ENCODE results near the gene CDK13. TPM values are rescaled to one million over a fixed set of nuclear protein-coding genes. Genes with fewer than 3 reads are reported as not detected.

The CDK13 gene
- total and polyA plus RNA-seq, 9 of the 15 experiments (the other 6 are each of a cell fraction or from before 2014, with no cell fraction given): 9.8 to 46.1 (median 32.4) TPM

DNA sequence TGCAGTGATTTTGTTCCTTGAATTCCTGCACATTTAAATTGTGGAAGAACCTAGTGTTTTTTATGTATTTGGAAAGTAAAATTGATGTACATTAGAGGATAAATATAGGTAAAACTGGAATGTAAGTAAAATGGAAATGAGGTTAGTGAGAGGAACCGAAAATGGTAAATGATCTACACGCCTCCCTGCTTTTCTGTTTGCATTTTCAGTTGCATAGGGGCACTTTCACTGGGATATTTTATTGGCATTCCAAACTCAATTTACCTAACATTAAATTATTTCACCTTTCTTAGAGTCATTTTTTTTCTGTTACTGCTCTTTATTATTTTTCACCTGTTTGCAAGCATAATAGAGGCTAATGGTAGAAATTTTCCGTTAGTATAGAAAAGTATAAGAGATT lies 8.0 kb downstream of the CDK13 start (continued):
- TF ChIP-seq, protein P1, sequence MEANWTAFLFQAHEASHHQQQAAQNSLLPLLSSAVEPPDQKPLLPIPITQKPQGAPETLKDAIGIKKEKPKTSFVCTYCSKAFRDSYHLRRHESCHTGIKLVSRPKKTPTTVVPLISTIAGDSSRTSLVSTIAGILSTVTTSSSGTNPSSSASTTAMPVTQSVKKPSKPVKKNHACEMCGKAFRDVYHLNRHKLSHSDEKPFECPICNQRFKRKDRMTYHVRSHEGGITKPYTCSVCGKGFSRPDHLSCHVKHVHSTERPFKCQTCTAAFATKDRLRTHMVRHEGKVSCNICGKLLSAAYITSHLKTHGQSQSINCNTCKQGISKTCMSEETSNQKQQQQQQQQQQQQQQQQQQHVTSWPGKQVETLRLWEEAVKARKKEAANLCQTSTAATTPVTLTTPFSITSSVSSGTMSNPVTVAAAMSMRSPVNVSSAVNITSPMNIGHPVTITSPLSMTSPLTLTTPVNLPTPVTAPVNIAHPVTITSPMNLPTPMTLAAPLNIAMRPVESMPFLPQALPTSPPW (CRISPR knock-in tag; IDR thresholded peaks at IDR 0.05): no peak
- TF ChIP-seq SRSF9 (IDR thresholded peaks at IDR 0.05; ENCODE audit: borderline replicate concordance, low read depth, low read length) (no peak), NR2F6 (CRISPR knock-in tag; IDR thresholded peaks at IDR 0.05) (no peak), CBX5 (IDR thresholded peaks at IDR 0.05; ENCODE audit: borderline replicate concordance, low read depth) (no peak)

GRCh38 chr7:39967406-39968161 lies 17.5 kb downstream of the CDK13 start:
- ChIA-PET POLR2A (interaction anchor here (0.6 to 5.0 kb wide), 3 partner anchors 11 to 167 kb away, joined by 3 to 29 read pairs (median 3); partner anchors contain the start of gene MPLKIP), CTCF (ENCODE audit: low intra/inter-chr PET ratio) (no interaction called here)
- Histone ChIP-seq H3K9me3 (replicated peaks; ENCODE audit: control insufficient read depth, insufficient read depth, low read depth, low read length) (no peaks in the 10 kb centered on the region), H4K20me1 (replicated peaks; ENCODE audit: control insufficient read depth, insufficient read depth, low read length) (peaks cover 28% of the 10 kb centered on the region), H3K27me3 (ENCODE audit: control insufficient read depth in 2 of 2, insufficient read depth in 2 of 2, low read length in 2 of 2) (no peaks in the 10 kb centered on the region), H3K79me2 (ENCODE audit: control insufficient read depth, insufficient read depth, low read length) (peaks cover 73% of the 10 kb centered on the region), H3K4me1 (replicated peaks in 1 of 2; ENCODE audit: control insufficient read depth in 2 of 2, insufficient read depth in 2 of 2, low read length in 2 of 2) (no peaks in the 10 kb centered on the region; a peak in 2 of 5 replicates), H3K27ac (ENCODE audit: extremely low read depth, low read depth, low read length) (no peak overlapping the region), H3K4me3 (no peak overlapping the region), H3K9me1 (ENCODE audit: control insufficient read depth, insufficient read depth, low read length) (no peaks in the 10 kb centered on the region), H3K9ac (ENCODE audit: insufficient read depth in 1 of 2, low read depth in 2 of 2, low read length in 2 of 2) (no peak overlapping the region), H2AFZ (ENCODE audit: low read depth, low read length) (no peak overlapping the region), H3K36me3 (ENCODE audit: control insufficient read depth, insufficient read depth, low read length) (no peaks in the 10 kb centered on the region; the same call in 2 of the 3 replicates), H3K4me2 (ENCODE audit: insufficient read depth, low read length) (no peak overlapping the region)
- intact Hi-C loops (cut with micrococcal nuclease): no loop called here
- DNase-seq (ENCODE audit: extremely low read depth in 1 of 4, low spot score in 3 of 4): no peak
- BruUV-seq (replicated peaks): no TSS peak
- TF ChIP-seq NR1H2 (CRISPR knock-in tag; IDR thresholded peaks at IDR 0.05): no peak
- no peak for TF ChIP-seq L3MBTL2 (IDR thresholded peaks at IDR 0.05)
- peak; percentile 44 for TF ChIP-seq RBM25 (IDR thresholded peaks at IDR 0.05; ENCODE audit: low read depth, low read length, severe bottlenecking)
- TF ChIP-seq HCFC1 (IDR thresholded peaks at IDR 0.05; ENCODE audit: low read depth, low read length): no peak
- peak; percentile 61 for TF ChIP-seq ZNF121 (CRISPR knock-in tag; conservative IDR thresholded peaks at IDR 0.05)
- TF ChIP-seq TEAD2 (tag; IDR thresholded peaks at IDR 0.05): no peak
- in situ Hi-C loops (cut with MboI): no loop called here
- ATAC-seq: no peak
- 60% methylated on average over 2 of the region's 2 CpGs for WGBS (ENCODE audit: insufficient coverage, low coverage, missing lambda C conversion rate)
- no peak for FAIRE-seq
